RWPE1 (cell line): ENCODE results near the gene IFFO2.

Experiments
- CTCF ChIA-PET: fragments of 350-600 bp; sonication (Branson Sonifier 250); formaldehyde crosslinking; extraction: SDS; loops from one replicate; lab custom pipeline; 2021; lab: Yijun Ruan, JAX
- POLR2A ChIA-PET: fragments of 400-600 bp; formaldehyde crosslinking; extraction: SDS; loops from one replicate; lab custom pipeline; 2020; ENCODE audit warnings: antibody characterized with exemption; ENCODE audit not compliant: low non-redundant PET; lab: Yijun Ruan, JAX
- DNase-seq: peaks from one replicate; pipeline ENCODE4 v3.0.0; 2012; ENCODE audit warnings: low spot score
- H3K27ac ChIP-seq: fragments of 450-650 bp; 2 replicates; pipeline ENCODE4 v1.5.1; 2017
- CTCF ChIP-seq: fragments of 450-650 bp; conservative IDR thresholded peaks from 2 replicates; pipeline ENCODE4 v1.5.1; 2017; ENCODE audit warnings: low read depth, mild to moderate bottlenecking

Gene IFFO2

GRCh38 chr1:18879791-18880309 is 76.6 kb downstream of the IFFO2 start:
- TF ChIP-seq CTCF: no peak
- no peak for DNase-seq
- H3K27ac ChIP-seq: 0 out of 2 replicates have a peak overlapping the region, but pooled peaks have one; percentile 6
- CTCF ChIA-PET: no interaction called here
- POLR2A ChIA-PET: no interaction called here

- no peak for TF ChIP-seq CTCF
- DNase-seq: no peak
- H3K27ac ChIP-seq: peak overlapping the region; percentile 30
- CTCF ChIA-PET: no interaction called here
- POLR2A ChIA-PET: no interaction called here
Observed at GRCh38 chr1:18879215-18879790, 77.2 kb downstream of the IFFO2 start.

- ChIA-PET POLR2A (no interaction called here), CTCF (interaction anchor here (0.6 kb wide), 1 partner anchor 10 kb away, joined by 4 read pairs; no protein-coding TSS in a partner anchor)
- no peak for TF ChIP-seq CTCF
- no peak for DNase-seq
- peak overlapping the region; percentile 30 for H3K27ac ChIP-seq
Observed at GRCh38 chr1:18878538-18879214, 77.8 kb downstream of the IFFO2 start.

- POLR2A ChIA-PET: no interaction called here
- CTCF ChIA-PET: interaction anchor here (0.6 kb wide), 1 partner anchor 21 kb away, joined by 3 read pairs; no protein-coding TSS in a partner anchor
- DNase-seq: no peak
- no peak overlapping the region for H3K27ac ChIP-seq
- no peak for TF ChIP-seq CTCF
Observed at GRCh38 chr1:18877282-18877681, 79.2 kb downstream of the IFFO2 start.

GRCh38 chr1:18876210-18876609 is 80.3 kb downstream of the IFFO2 start:
- TF ChIP-seq CTCF: no peak
- H3K27ac ChIP-seq: no peak overlapping the region
- CTCF ChIA-PET: interaction anchor here (0.6 to 3.9 kb wide), 4 partner anchors 83 to 1918 kb away, joined by 4 to 26 read pairs (median 4); no protein-coding TSS in a partner anchor

GRCh38 chr1:18875796-18876128 is 80.7 kb downstream of the IFFO2 start:
- ChIA-PET CTCF (interaction anchor here (0.6 to 3.9 kb wide), 8 partner anchors 55 to 1918 kb away, joined by 3 to 26 read pairs (median 4); no protein-coding TSS in a partner anchor), POLR2A (no interaction called here)
- no peak overlapping the region for H3K27ac ChIP-seq
- TF ChIP-seq CTCF: no peak
- DNase-seq: no peak

More at GRCh38 chr1:18876210-18876609, 80.3 kb downstream of the IFFO2 start:
- POLR2A ChIA-PET: no interaction called here
- DNase-seq: no peak
